ENCODE results near the gene SLC25A22. TPM values are rescaled to one million over a fixed set of nuclear protein-coding genes. Genes with fewer than 3 reads are reported as not detected.

The SLC25A22 gene
- total RNA-seq, 2 donors from 2014 or later, result 10.7 to 16.9 TPM

GRCh38 chr11:793556-793955 lies 4.5 kb downstream of the SLC25A22 start:
- Histone ChIP-seq H3K9me3 (no peaks in the 10 kb centered on the region), H3K27ac (no peak overlapping the region), H3K4me1 (ENCODE audit: control insufficient read depth in 1 of 2, low read depth in 2 of 2) (peaks cover 10 to 27% of the 10 kb centered on the region in 2 donors), H3K4me3 (no peak overlapping the region), H3K27me3 (replicated peaks; ENCODE audit: insufficient read depth) (peaks cover 8% of the 10 kb centered on the region), H3K36me3 (no peaks in the 10 kb centered on the region)
- no peak for TF ChIP-seq CTCF (IDR thresholded peaks at IDR 0.05)
- no peak for DNase-seq (ENCODE audit: low spot score)
- no peak for ATAC-seq (ENCODE audit: insufficient number of reproducible peaks, low FRiP score, low read depth)

GRCh38 chr11:792873-793272 lies 5.2 kb downstream of the SLC25A22 start:
- H3K36me3 ChIP-seq, result no peaks in the 10 kb centered on the region
- no peak for TF ChIP-seq CTCF (IDR thresholded peaks at IDR 0.05)
- DNase-seq (ENCODE audit: low spot score) (no peak), ATAC-seq (ENCODE audit: insufficient number of reproducible peaks, low FRiP score, low read depth) (no peak)
- peaks cover 8% of the 10 kb centered on the region for H3K27me3 ChIP-seq (replicated peaks; ENCODE audit: insufficient read depth)
- H3K27ac ChIP-seq, result no peak overlapping the region
- peaks cover 10 to 23% of the 10 kb centered on the region in 2 donors for H3K4me1 ChIP-seq (ENCODE audit: control insufficient read depth in 1 of 2, low read depth in 2 of 2)
- no peak overlapping the region for H3K4me3 ChIP-seq
- H3K9me3 ChIP-seq, result no peaks in the 10 kb centered on the region

- no peak for ATAC-seq (ENCODE audit: insufficient number of reproducible peaks, low FRiP score, low read depth)
- Histone ChIP-seq H3K27me3 (replicated peaks; ENCODE audit: insufficient read depth) (peaks cover 8% of the 10 kb centered on the region), H3K36me3 (no peaks in the 10 kb centered on the region), H3K9me3 (no peaks in the 10 kb centered on the region), H3K4me3 (no peak overlapping the region), H3K4me1 (ENCODE audit: control insufficient read depth in 1 of 2, low read depth in 2 of 2) (peaks cover 10 to 23% of the 10 kb centered on the region in 2 donors), H3K27ac (no peak overlapping the region)
- DNase-seq (ENCODE audit: low spot score), result no peak
- TF ChIP-seq CTCF (IDR thresholded peaks at IDR 0.05), result no peak
These were observed 5.6 kb downstream of the SLC25A22 start for GRCh38 chr11:792535-792821.

- ATAC-seq (ENCODE audit: insufficient number of reproducible peaks, low FRiP score, low read depth) (no peak), DNase-seq (ENCODE audit: low spot score) (no peak)
- H3K9me3 ChIP-seq, result no peaks in the 10 kb centered on the region
- no peaks in the 10 kb centered on the region for H3K36me3 ChIP-seq
- peaks cover 8% of the 10 kb centered on the region for H3K27me3 ChIP-seq (replicated peaks; ENCODE audit: insufficient read depth)
- no peak overlapping the region for H3K27ac ChIP-seq
- H3K4me1 ChIP-seq (ENCODE audit: control insufficient read depth in 1 of 2, low read depth in 2 of 2), result peaks cover 9 to 21% of the 10 kb centered on the region in 2 donors
- no peak overlapping the region for H3K4me3 ChIP-seq
- no peak for TF ChIP-seq CTCF (IDR thresholded peaks at IDR 0.05)
These were observed 6.2 kb downstream of the SLC25A22 start for GRCh38 chr11:791658-792534.

- Histone ChIP-seq H3K9me3 (no peaks in the 10 kb centered on the region), H3K27ac (no peak overlapping the region), H3K4me1 (ENCODE audit: control insufficient read depth in 1 of 2, low read depth in 2 of 2) (peaks cover 3 to 14% of the 10 kb centered on the region in 2 donors), H3K27me3 (replicated peaks; ENCODE audit: insufficient read depth) (peaks cover 8% of the 10 kb centered on the region), H3K36me3 (no peaks in the 10 kb centered on the region), H3K4me3 (no peak overlapping the region)
- ATAC-seq (ENCODE audit: insufficient number of reproducible peaks, low FRiP score, low read depth) (no peak), DNase-seq (ENCODE audit: low spot score) (no peak)
- TF ChIP-seq CTCF (IDR thresholded peaks at IDR 0.05), result no peak
These were observed 7.1 kb downstream of the SLC25A22 start for GRCh38 chr11:790721-791564.

Measured in thoracic aorta (tissue), 2 donors.